IMR-90 (cell line): Measurements from ENCODE around the gene FBXO33. TPM values are rescaled to one million over a fixed set of nuclear protein-coding genes. Genes with fewer than 3 reads are reported as not detected.
A peak's percentile ranks its signal among the peaks of the same experiment; 100 is the strongest.

Experiments
- ATAC-seq: fragments of 200-7000 bp; cut with Tn5 transposase; 2 replicates; pipeline ENCODE4 v1.9.1; 2020; ENCODE audit warnings: low read depth, mild to moderate bottlenecking, moderate library complexity
- Bru-seq: library from RNA; stranded (reverse); fragments of 400-500 nt; gene quantifications from one replicate; lab custom pipeline; 2021; lab: Mats Ljungman, UMichigan
- BruChase-seq, 2 experiments: library from RNA; stranded (reverse); fragments of 400-500 nt; gene quantifications; one replicate each; lab custom pipeline; 2021; lab: Mats Ljungman, UMichigan
- BruUV-seq: library from RNA; stranded (reverse); fragments of 400-500 nt; replicated peaks from 2 replicates; lab custom pipeline; 2021; lab: Mats Ljungman, UMichigan
- CTCF ChIA-PET: fragments of 300-600 bp; formaldehyde crosslinking; extraction: SDS; loops from one replicate; lab custom pipeline; 2021; ENCODE audit warnings: antibody characterized with exemption; lab: Yijun Ruan, JAX
- POLR2A ChIA-PET: fragments of 300-600 bp; sonication (Branson Sonifier 250); formaldehyde crosslinking; loops from one replicate; lab custom pipeline; 2022; ENCODE audit warnings: antibody characterized with exemption; ENCODE audit not compliant: unreplicated experiment; lab: Charles Lee
- DNase-seq: peaks from one replicate; pipeline ENCODE4 v3.0.0; 2013
- H2AFZ ChIP-seq: replicated peaks from 2 replicates; pipeline ENCODE3; 2013; ENCODE audit warnings: low read length, mild to moderate bottlenecking; ENCODE audit not compliant: poor library complexity
- H2AK5ac ChIP-seq: 2 replicates; pipeline ENCODE4 v1.6.1; 2013; ENCODE audit warnings: low read depth, low read length, inconsistent platforms
- H2AK9ac ChIP-seq: replicated peaks from 2 replicates; pipeline ENCODE3; 2013; ENCODE audit warnings: mild to moderate bottlenecking, low read depth, low read length, moderate library complexity; ENCODE audit not compliant: poor library complexity
- H2BK120ac ChIP-seq: 2 replicates; pipeline ENCODE4 v1.6.1; 2013; ENCODE audit warnings: low read depth, low read length, inconsistent platforms
- H2BK15ac ChIP-seq: 3 replicates; pipeline ENCODE4 v1.6.1; 2013; ENCODE audit warnings: low read depth, low read length, inconsistent platforms
- H2BK20ac ChIP-seq: 2 replicates; pipeline ENCODE4 v1.6.1; 2013; ENCODE audit warnings: low read depth, mild to moderate bottlenecking, inconsistent platforms, low read length, moderate library complexity
- H2BK5ac ChIP-seq: 2 replicates; pipeline ENCODE4 v1.6.1; 2013; ENCODE audit warnings: mild to moderate bottlenecking, low read depth, low read length, inconsistent platforms; ENCODE audit not compliant: poor library complexity, severe bottlenecking
- H3K14ac ChIP-seq: replicated peaks from 2 replicates; pipeline ENCODE4 v1.6.1; 2013; ENCODE audit warnings: low read depth, low read length, inconsistent platforms
- H3K18ac ChIP-seq: 2 replicates; pipeline ENCODE4 v1.6.1; 2013; ENCODE audit warnings: low read depth, low read length, control low read depth
- H3K23ac ChIP-seq: 2 replicates; pipeline ENCODE4 v1.6.1; 2013; ENCODE audit warnings: low read depth, low read length, inconsistent platforms
- H3K27ac ChIP-seq: 2 replicates; pipeline ENCODE4 v1.5.1; 2013; ENCODE audit warnings: mild to moderate bottlenecking, control low read depth, low read length; ENCODE audit not compliant: insufficient read depth
- H3K27me3 ChIP-seq: 2 replicates; pipeline ENCODE4 v1.6.1; 2013; ENCODE audit warnings: low read length; ENCODE audit not compliant: control insufficient read depth, insufficient read depth
- H3K36me3 ChIP-seq: 2 replicates; pipeline ENCODE4 v1.6.1; 2013; ENCODE audit warnings: low read length, mixed read lengths; ENCODE audit not compliant: control insufficient read depth, insufficient read depth
- H3K4ac ChIP-seq: 2 replicates; pipeline ENCODE4 v1.6.1; 2013; ENCODE audit warnings: low read depth, low read length, inconsistent platforms
- H3K4me1 ChIP-seq: 2 replicates; pipeline ENCODE4 v1.6.1; 2013; ENCODE audit warnings: low read length, mixed read lengths; ENCODE audit not compliant: control insufficient read depth, insufficient read depth
- H3K4me2 ChIP-seq: 2 replicates; pipeline ENCODE4 v1.6.1; 2013; ENCODE audit warnings: low read depth, mild to moderate bottlenecking, control low read depth, low read length, moderate library complexity
- H3K4me3 ChIP-seq: 2 replicates; pipeline ENCODE4 v1.5.1; 2013; ENCODE audit warnings: low read depth, mild to moderate bottlenecking, control low read depth, low read length, moderate library complexity; ENCODE audit not compliant: insufficient read depth
- H3K56ac ChIP-seq: 2 replicates; pipeline ENCODE4 v1.6.1; 2013; ENCODE audit warnings: low read length, inconsistent platforms; ENCODE audit not compliant: insufficient read depth; ENCODE audit errors: extremely low read depth
- H3K79me1 ChIP-seq, 2 experiments: 2 replicates each; pipeline ENCODE4 v1.6.1; 2013; ENCODE audit warnings: low read length in 2 of 2, inconsistent platforms in 1 of 2, low read depth in 1 of 2
- H3K9ac ChIP-seq: 2 replicates; pipeline ENCODE4 v1.6.1; 2013; ENCODE audit warnings: low read depth, low read length, control low read depth
- H3K9me1 ChIP-seq: 2 replicates; pipeline ENCODE4 v1.6.1; 2013; ENCODE audit warnings: low read length, inconsistent platforms; ENCODE audit not compliant: insufficient read depth
- H3K9me3 ChIP-seq: 2 replicates; pipeline ENCODE4 v1.6.1; 2013; ENCODE audit warnings: low read length; ENCODE audit not compliant: control insufficient read depth, insufficient read depth
- H4K20me1 ChIP-seq: 2 replicates; pipeline ENCODE4 v1.6.1; 2013; ENCODE audit warnings: low read length, inconsistent platforms; ENCODE audit not compliant: insufficient read depth
- H4K5ac ChIP-seq: 2 replicates; pipeline ENCODE4 v1.6.1; 2013; ENCODE audit warnings: mild to moderate bottlenecking, low read depth, low read length, control low read depth
- H4K8ac ChIP-seq, 2 experiments: 2 replicates each; pipeline ENCODE4 v1.6.1; 2013; ENCODE audit warnings: low read depth in 2 of 2, low read length in 2 of 2, control low read depth in 1 of 2, inconsistent platforms in 1 of 2
- H4K91ac ChIP-seq: 2 replicates; pipeline ENCODE4 v1.6.1; 2013; ENCODE audit warnings: low read depth, low read length, inconsistent platforms; ENCODE audit not compliant: insufficient read depth
- BHLHE40 ChIP-seq: fragments of 150-350 bp; IDR thresholded peaks from 2 replicates; pipeline ENCODE4 v1.6.1; 2016; ENCODE audit warnings: mild to moderate bottlenecking, low read depth, low read length
- CEBPB ChIP-seq: IDR thresholded peaks from 2 replicates; pipeline ENCODE4 v1.6.1; 2012; ENCODE audit warnings: low read depth, low read length, improper control_type of control experiment
- CHD1 ChIP-seq: IDR thresholded peaks from 2 replicates; pipeline ENCODE4 v1.6.1; 2012; ENCODE audit warnings: low read depth, low read length, improper control_type of control experiment
- ELK1 ChIP-seq: fragments of 150-350 bp; IDR thresholded peaks from 2 replicates; pipeline ENCODE4 v1.6.1; 2016; ENCODE audit warnings: low read depth, mild to moderate bottlenecking, low read length, moderate library complexity, borderline replicate concordance
- FOS ChIP-seq: fragments of 150-350 bp; IDR thresholded peaks from 2 replicates; pipeline ENCODE4 v1.6.1; 2016; ENCODE audit warnings: low read depth, low read length
- MAFK ChIP-seq: IDR thresholded peaks from 2 replicates; pipeline ENCODE4 v1.6.1; 2012; ENCODE audit warnings: low read depth, low read length, improper control_type of control experiment
- MXI1 ChIP-seq: IDR thresholded peaks from 2 replicates; pipeline ENCODE4 v1.6.1; 2012; ENCODE audit warnings: low read depth, mild to moderate bottlenecking, low read length, moderate library complexity, borderline replicate concordance
- NFE2L2 ChIP-seq: fragments of 150-350 bp; IDR thresholded peaks from 2 replicates; pipeline ENCODE4 v1.6.1; 2016; ENCODE audit warnings: low read depth, mild to moderate bottlenecking, low read length
- POLR2A ChIP-seq: IDR thresholded peaks from 2 replicates; pipeline ENCODE4 v1.6.1; 2012; ENCODE audit warnings: mild to moderate bottlenecking, low read depth, low read length
- RAD21 ChIP-seq: IDR thresholded peaks from 2 replicates; pipeline ENCODE4 v1.6.1; 2012; ENCODE audit warnings: low read length, improper control_type of control experiment
- RCOR1 ChIP-seq: IDR thresholded peaks from 2 replicates; pipeline ENCODE4 v1.6.1; 2012; ENCODE audit warnings: mild to moderate bottlenecking, low read length, improper control_type of control experiment; ENCODE audit not compliant: insufficient replicate concordance
- RFX5 ChIP-seq: IDR thresholded peaks from 2 replicates; pipeline ENCODE4 v1.8.0; 2012; ENCODE audit warnings: low read depth, mild to moderate bottlenecking, low read length, moderate library complexity
- SMC3 ChIP-seq: fragments of 150-350 bp; IDR thresholded peaks from 2 replicates; pipeline ENCODE4 v1.6.1; 2016; ENCODE audit warnings: low read depth, mild to moderate bottlenecking, antibody characterized with exemption, low read length, moderate library complexity
- USF2 ChIP-seq: fragments of 150-350 bp; IDR thresholded peaks from 2 replicates; pipeline ENCODE4 v1.6.1; 2017; ENCODE audit warnings: mild to moderate bottlenecking, antibody characterized with exemption, low read length, low read depth
- WGBS, 2 experiments: methylation state at CpG; one replicate each; pipeline versions ENCODE4 v1.1.5 to v1.1.7; 2013; ENCODE audit warnings: missing lambda C conversion rate in 2 of 2; ENCODE audit not compliant: insufficient read length in 1 of 2; ENCODE audit errors: extremely low coverage in 2 of 2; 5-methylcytosine and 5-hydroxymethylcytosine counted together
- dilution Hi-C: fragments of 300-500 bp; cut with HindIII; formaldehyde crosslinking; loops from one replicate; pipeline ENCODE4 v1.14.3; 2018; ENCODE audit warnings: low sequenced_read_pairs; ENCODE audit not compliant: unreplicated experiment
- in situ Hi-C: fragments of 300-500 bp; cut with MboI; formaldehyde crosslinking; loops from 3 replicates; pipeline ENCODE4 v1.14.3; 2019; ENCODE audit warnings: low sequenced_read_pairs, inconsistent platforms, mixed read lengths
- intact Hi-C: fragments of 100-400 bp; cut with micrococcal nuclease; formaldehyde crosslinking; loops from 2 replicates; pipeline ENCODE4 v1.10.0; 2022
- long read RNA-seq: library from polyadenylated mRNA; unstranded; transcript quantifications from one replicate; pipeline ENCODE4 v2.0.0, GENCODE V29; 2021; ENCODE audit not compliant: unreplicated experiment
- polyA plus RNA-seq, 3 experiments: library from polyadenylated mRNA; depleted of rRNA; stranded (reverse); fragments of >200 nt; gene quantifications; 2 replicates each; pipeline ENCODE4 v1.2.3, GENCODE V29; 2012; ENCODE audit warnings: low replicate concordance in 1 of 3
- total RNA-seq: library from RNA; depleted of rRNA; stranded (reverse); fragments of >200 nt; gene quantifications from 2 replicates; pipeline ENCODE4 v1.2.3, GENCODE V29; 2012; rRNA removed

FBXO33 gene
- 10.0 and 16.1 TPM in 2 replicates for total RNA-seq
- polyA plus RNA-seq (2012; rRNA removed), result 6.1 and 7.6 TPM in 2 replicates
- polyA plus RNA-seq (2012; cell fraction: cytosol; rRNA removed), result 2.7 and 3.2 TPM in 2 replicates
- 2.3 and 7.4 TPM in 2 replicates for polyA plus RNA-seq (2012; cell fraction: nucleus; rRNA removed; ENCODE audit: low replicate concordance)
- percentile 70 among the genes with signal in this experiment for Bru-seq, nascent RNA
- percentile 69 among the genes with signal in this experiment for BruChase-seq, experiment 1, labeled RNA remaining after a 6-hour chase
- percentile 68 among the genes with signal in this experiment for BruChase-seq, experiment 2, labeled RNA remaining after a 2-hour chase
- long read RNA-seq, transcript FBXO33-201 (4 exons, 3,853 nt), result major isoform, 16 of 17 reads
- long read RNA-seq, partial matches to known transcripts, result 0 of 17 reads
- long read RNA-seq, other reads (novel, unspliced or antisense), result 0 of 17 reads

- no TSS peak for BruUV-seq
- H4K20me1 ChIP-seq, result peaks cover 18% of the 10 kb centered on the region; the same call in 1 of the 2 replicates
- TF ChIP-seq RCOR1, result no peak
- TF ChIP-seq RAD21, result no peak
- no peak for TF ChIP-seq ELK1
- peak; percentile 98 for TF ChIP-seq BHLHE40
- no peak for TF ChIP-seq SMC3
- TF ChIP-seq FOS, result no peak
- no peak for TF ChIP-seq POLR2A
- TF ChIP-seq CEBPB, result no peak
- TF ChIP-seq NFE2L2, result no peak
- TF ChIP-seq USF2, result peak; percentile 92
- TF ChIP-seq MAFK, result no peak
- TF ChIP-seq RFX5, result no peak
- TF ChIP-seq CHD1, result peak; percentile 99; the same call in 1 of the 2 replicates
- peak; percentile 17; the same call in 1 of the 2 replicates for TF ChIP-seq MXI1
Observed at GRCh38 chr14:39432179-39432618, at the start of gene FBXO33. TSS of gene FBXO33 (minus strand) at chr14:39432433. CDS start at chr14:39432162, 271 bp downstream.

More at GRCh38 chr14:39432179-39432618, at the start of gene FBXO33:
- 0% methylated on average over 11 of the region's 47 CpGs; no CpG with 5 or more reads in 1 of the 2 experiments for WGBS, 2 experiments
- no peaks in the 10 kb centered on the region for H3K27me3 ChIP-seq
- peak within 1 kb of the TSS; percentile 66 to 97 for H4K8ac ChIP-seq
- no peaks in the 10 kb centered on the region for H3K9me3 ChIP-seq
- H2BK5ac ChIP-seq, result peak within 1 kb of the TSS; percentile 99
- peak within 1 kb of the TSS; percentile 99 for H3K4ac ChIP-seq
- H3K79me1 ChIP-seq, result peaks cover 10 to 27% of the 10 kb centered on the region in 2 experiments
- peak within 1 kb of the TSS; percentile 99 for H2BK20ac ChIP-seq
- H3K9ac ChIP-seq, result peak within 1 kb of the TSS; percentile 99
- CTCF ChIA-PET, result no interaction called here
- H4K5ac ChIP-seq, result peak within 1 kb of the TSS; percentile 92
- peak within 1 kb of the TSS; percentile 100; the same call in 2 of the 3 replicates for H2BK15ac ChIP-seq
- peak within 1 kb of the TSS; percentile 86 for H3K4me3 ChIP-seq
- H2AK5ac ChIP-seq, result peak within 1 kb of the TSS; percentile 92
- H3K18ac ChIP-seq, result peak within 1 kb of the TSS; percentile 99
- POLR2A ChIA-PET, result interaction anchor here (1.0 kb wide), 1 partner anchor 271 kb away, joined by 3 read pairs; no protein-coding TSS in a partner anchor
- H2AK9ac ChIP-seq, result peak within 1 kb of the TSS; percentile 93
- H3K27ac ChIP-seq, result peak within 1 kb of the TSS; percentile 97
- peak within 1 kb of the TSS; percentile 100 for H3K56ac ChIP-seq
- H3K4me1 ChIP-seq, result 0 out of 2 replicates have a peak, but pooled peaks cover 2% of the 10 kb centered on the region
- dilution Hi-C loops (no loop called here), intact Hi-C loops (loop anchor here (5.0 kb wide), 2 partner anchors 165 to 260 kb away; partner anchors contain the start of gene TRAPPC6B), in situ Hi-C loops (no loop called here)
- H3K23ac ChIP-seq, result peak within 1 kb of the TSS; percentile 99
- H3K14ac ChIP-seq, result peak within 1 kb of the TSS; percentile 99
- peak within 1 kb of the TSS; percentile 100 for H2BK120ac ChIP-seq
- no peaks in the 10 kb centered on the region for H3K36me3 ChIP-seq
- peak within 1 kb of the TSS; percentile 100 for H2AFZ ChIP-seq
- ATAC-seq (peak; percentile 90), DNase-seq (peak; percentile 96)
- no peaks in the 10 kb centered on the region for H3K9me1 ChIP-seq
- peak within 1 kb of the TSS; percentile 85 for H3K4me2 ChIP-seq
- peak within 1 kb of the TSS; percentile 98 for H4K91ac ChIP-seq
